Muscle of arm (tissue), 12 donors: ENCODE results near the gene OR2M2. TPM values are rescaled to one million over a fixed set of nuclear protein-coding genes. Genes with fewer than 3 reads are reported as not detected.

Experiments used
- polyA plus RNA-seq, 12 donors: library from polyadenylated mRNA; unstranded; fragments of 120-200 nt; gene quantifications; one replicate each; pipeline ENCODE4 v1.2.1, GENCODE V29; 2013; ENCODE audit not compliant: insufficient read length in 12 of 12

The OR2M2 gene
- polyA plus RNA-seq, 12 donors, result not detected

Other genes starting within 250 kb of the OR2M2 start
- gene OR2AJ1, start 249.9 kb upstream of the OR2M2 start, polyA plus RNA-seq, result not detected
- gene OR2L8, start 226.0 kb upstream of the OR2M2 start, polyA plus RNA-seq, result not detected
- gene OR2AK2, start 209.6 kb upstream of the OR2M2 start, polyA plus RNA-seq, result not detected
- gene OR2L5, start 161.2 kb upstream of the OR2M2 start, polyA plus RNA-seq, result not detected
- gene OR2L2, start 144.8 kb upstream of the OR2M2 start, polyA plus RNA-seq, result under 1 TPM in 2 of 12 donors, not detected in 10; 0.05 to 0.07 TPM
- not detected for gene OR2L3, start 128.0 kb upstream of the OR2M2 start, polyA plus RNA-seq
- gene OR2L13, start 79.6 kb upstream of the OR2M2 start, polyA plus RNA-seq, result not detected
- gene OR2M5, start 29.7 kb upstream of the OR2M2 start, polyA plus RNA-seq, result not detected
- under 1 TPM in 4 of 12 donors, not detected in 8; 0.03 to 0.04 (median 0.03) TPM for gene OR2M3, start 22.4 kb downstream of the OR2M2 start, polyA plus RNA-seq
- gene OR2M4, start 56.6 kb downstream of the OR2M2 start, polyA plus RNA-seq, result under 1 TPM in 6 of 12 donors, not detected in 6; 0.03 to 0.07 (median 0.04) TPM
- not detected for gene OR2T33, start 103.2 kb downstream of the OR2M2 start, polyA plus RNA-seq
- under 1 TPM in 1 of 12 donors, not detected in 11; 0.04 TPM for gene OR2T12, start 128.6 kb downstream of the OR2M2 start, polyA plus RNA-seq
- gene OR2M7, start 149.7 kb downstream of the OR2M2 start, polyA plus RNA-seq, result not detected
- gene OR14C36, start 174.0 kb downstream of the OR2M2 start, polyA plus RNA-seq, result not detected
- not detected for gene OR2T4, start 186.8 kb downstream of the OR2M2 start, polyA plus RNA-seq
- gene OR2T6, start 200.9 kb downstream of the OR2M2 start, polyA plus RNA-seq, result not detected
- gene OR2T1, start 228.2 kb downstream of the OR2M2 start, polyA plus RNA-seq, result not detected